ENCODE data around the gene REEP3. TPM values are rescaled to one million over a fixed set of nuclear protein-coding genes. Genes with fewer than 3 reads are reported as not detected.

The REEP3 gene
- total RNA-seq, 1 experiment from 2014 or later, result 94.7 TPM

DNA sequence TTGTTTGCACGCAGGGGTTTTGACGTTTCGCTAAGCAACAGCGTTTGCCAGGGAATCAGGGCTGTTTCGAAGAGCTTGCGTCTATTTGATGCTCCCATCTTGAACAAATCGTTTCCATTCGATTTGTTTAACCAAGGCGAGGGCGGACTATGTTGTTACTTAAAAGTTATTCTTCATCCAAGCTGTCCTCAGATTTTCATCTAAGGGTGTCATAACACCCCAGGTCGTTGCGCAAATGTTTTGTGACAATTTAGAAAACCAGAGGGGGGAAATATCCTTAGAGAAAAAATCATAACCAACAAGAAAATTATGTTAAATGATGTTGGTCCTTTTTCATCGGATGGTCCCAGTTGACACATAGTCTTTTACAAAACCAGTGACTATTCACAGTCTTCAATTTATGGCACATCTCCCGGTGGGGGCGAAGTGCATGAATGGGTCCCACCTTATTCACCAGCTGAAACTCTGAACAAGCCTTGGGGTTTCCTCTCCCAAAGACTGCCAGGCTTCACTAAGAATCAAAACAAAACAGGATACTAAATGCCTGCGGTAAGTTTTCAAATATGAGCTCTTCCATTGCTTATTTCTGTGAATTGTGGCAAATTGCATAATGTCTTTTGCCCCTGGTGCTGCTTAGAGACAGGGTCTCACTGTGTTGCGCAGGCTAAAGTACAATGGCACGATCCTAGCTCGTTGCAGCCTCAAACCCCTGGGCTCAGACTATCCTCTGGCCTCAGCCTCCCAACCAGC is 109.9 kb downstream of the REEP3 start:
- intact Hi-C loops (cut with micrococcal nuclease; ENCODE audit: unreplicated experiment), result loop anchor here (2.0 kb wide), 2 partner anchors 82 to 90 kb away; no protein-coding TSS in a partner anchor
- no peaks in the 10 kb centered on the region for H3K27me3 Mint-ChIP-seq (ENCODE audit: unreplicated experiment)
- H3K9me3 Mint-ChIP-seq (ENCODE audit: low read depth, unreplicated experiment), result no peaks in the 10 kb centered on the region
- BruUV-seq (replicated peaks), result TSS peak; percentile 72
- peak overlapping the region; percentile 95 for H3K27ac Mint-ChIP-seq (ENCODE audit: unreplicated experiment)
- peaks cover 60% of the 10 kb centered on the region for H3K4me1 Mint-ChIP-seq (ENCODE audit: low read depth, unreplicated experiment)
- TF ChIP-seq, protein P1, sequence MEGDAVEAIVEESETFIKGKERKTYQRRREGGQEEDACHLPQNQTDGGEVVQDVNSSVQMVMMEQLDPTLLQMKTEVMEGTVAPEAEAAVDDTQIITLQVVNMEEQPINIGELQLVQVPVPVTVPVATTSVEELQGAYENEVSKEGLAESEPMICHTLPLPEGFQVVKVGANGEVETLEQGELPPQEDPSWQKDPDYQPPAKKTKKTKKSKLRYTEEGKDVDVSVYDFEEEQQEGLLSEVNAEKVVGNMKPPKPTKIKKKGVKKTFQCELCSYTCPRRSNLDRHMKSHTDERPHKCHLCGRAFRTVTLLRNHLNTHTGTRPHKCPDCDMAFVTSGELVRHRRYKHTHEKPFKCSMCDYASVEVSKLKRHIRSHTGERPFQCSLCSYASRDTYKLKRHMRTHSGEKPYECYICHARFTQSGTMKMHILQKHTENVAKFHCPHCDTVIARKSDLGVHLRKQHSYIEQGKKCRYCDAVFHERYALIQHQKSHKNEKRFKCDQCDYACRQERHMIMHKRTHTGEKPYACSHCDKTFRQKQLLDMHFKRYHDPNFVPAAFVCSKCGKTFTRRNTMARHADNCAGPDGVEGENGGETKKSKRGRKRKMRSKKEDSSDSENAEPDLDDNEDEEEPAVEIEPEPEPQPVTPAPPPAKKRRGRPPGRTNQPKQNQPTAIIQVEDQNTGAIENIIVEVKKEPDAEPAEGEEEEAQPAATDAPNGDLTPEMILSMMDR (IDR thresholded peaks at IDR 0.05; ENCODE audit: unreplicated experiment), result no peak
- H3K36me3 Mint-ChIP-seq (ENCODE audit: insufficient read depth, unreplicated experiment), result peaks cover 34% of the 10 kb centered on the region
- peak overlapping the region; percentile 98 for H3K4me3 Mint-ChIP-seq (ENCODE audit: low read depth, unreplicated experiment)
- DNase-seq, result no peak
- CTCF ChIA-PET, result interaction anchor here (1.2 to 4.1 kb wide), 6 partner anchors 70 to 465 kb away, joined by 3 to 38 read pairs (median 20); no protein-coding TSS in a partner anchor

DNA sequence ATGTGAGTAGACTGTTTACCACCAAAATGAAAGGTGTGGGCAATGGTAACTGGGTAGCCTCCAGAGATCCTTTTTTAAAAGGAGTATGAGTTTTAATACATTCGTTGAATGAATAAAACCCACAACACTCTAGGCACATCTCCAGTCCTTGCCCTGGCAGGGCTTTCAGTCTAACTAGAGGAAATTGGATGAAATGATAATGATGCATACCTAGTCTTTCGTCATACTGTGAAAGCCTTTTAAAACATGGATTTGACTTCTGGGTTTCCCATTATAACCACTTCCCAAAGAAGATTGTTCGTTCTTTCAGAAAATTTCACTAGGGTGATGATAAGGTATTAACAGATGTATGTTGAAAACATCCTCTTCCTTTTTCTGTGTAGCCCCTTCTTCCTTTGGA is 110.8 kb downstream of the REEP3 start:
- H3K27ac Mint-ChIP-seq (ENCODE audit: unreplicated experiment), result no peak overlapping the region
- no TSS peak for BruUV-seq (replicated peaks)
- no peak overlapping the region for H3K4me3 Mint-ChIP-seq (ENCODE audit: low read depth, unreplicated experiment)
- peaks cover 60% of the 10 kb centered on the region for H3K4me1 Mint-ChIP-seq (ENCODE audit: low read depth, unreplicated experiment)
- DNase-seq, result no peak
- TF ChIP-seq, protein P1 (IDR thresholded peaks at IDR 0.05; ENCODE audit: unreplicated experiment), result no peak
- no peaks in the 10 kb centered on the region for H3K9me3 Mint-ChIP-seq (ENCODE audit: low read depth, unreplicated experiment)
- CTCF ChIA-PET, result interaction anchor here (3.0 to 4.1 kb wide), 2 partner anchors 88 to 465 kb away, joined by 13 to 38 read pairs; no protein-coding TSS in a partner anchor
- intact Hi-C loops (cut with micrococcal nuclease; ENCODE audit: unreplicated experiment), result loop anchor here (2.0 kb wide), 2 partner anchors 81 to 89 kb away; no protein-coding TSS in a partner anchor
- H3K36me3 Mint-ChIP-seq (ENCODE audit: insufficient read depth, unreplicated experiment), result peaks cover 34% of the 10 kb centered on the region
- no peaks in the 10 kb centered on the region for H3K27me3 Mint-ChIP-seq (ENCODE audit: unreplicated experiment)

DNA sequence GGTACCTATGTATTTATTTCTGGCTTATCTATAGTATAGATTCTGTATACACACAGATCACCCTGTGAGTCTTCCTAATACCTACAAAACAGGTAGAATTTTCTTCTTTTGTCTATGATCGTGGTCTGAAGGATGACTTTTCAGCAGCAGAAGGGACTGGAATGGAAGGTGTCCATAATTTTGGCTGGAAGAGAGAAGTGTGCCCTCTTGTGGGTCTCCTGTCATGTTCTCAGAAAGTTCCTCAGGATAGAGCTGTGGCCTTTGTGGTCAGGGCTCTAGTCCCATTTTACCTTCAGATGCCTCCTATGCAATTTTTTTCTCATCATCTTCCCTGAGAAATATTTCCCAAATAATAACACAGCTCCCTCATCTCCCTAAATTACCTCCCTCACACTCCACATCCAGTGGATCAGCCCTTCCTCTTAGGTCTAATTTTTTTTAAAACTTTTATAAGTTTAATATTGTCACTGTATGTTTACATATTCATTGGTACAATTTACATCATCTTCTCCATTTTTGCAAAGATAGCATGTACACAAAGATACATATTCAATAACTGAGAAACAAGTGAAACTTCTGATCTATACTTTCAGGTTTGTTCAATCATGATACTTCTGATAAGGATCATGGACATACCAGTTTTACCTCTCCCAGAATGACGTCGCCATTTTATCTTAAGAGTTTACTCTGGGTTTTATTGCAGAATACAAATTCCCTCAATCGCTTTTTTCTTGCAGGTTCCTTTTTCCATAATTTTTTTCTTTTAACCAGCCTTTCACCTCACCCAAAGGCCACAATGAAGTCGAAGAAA is 112.7 kb downstream of the REEP3 start:
- no peak overlapping the region for H3K27ac Mint-ChIP-seq (ENCODE audit: unreplicated experiment)
- peaks cover 58% of the 10 kb centered on the region for H3K4me1 Mint-ChIP-seq (ENCODE audit: low read depth, unreplicated experiment)
- CTCF ChIA-PET, result interaction anchor here (0.6 to 3.0 kb wide), 9 partner anchors 10 to 1032 kb away, joined by 3 to 21 read pairs (median 5); no protein-coding TSS in a partner anchor
- intact Hi-C loops (cut with micrococcal nuclease; ENCODE audit: unreplicated experiment), result no loop called here
- peak; percentile 43 for DNase-seq
- peaks cover 28% of the 10 kb centered on the region for H3K36me3 Mint-ChIP-seq (ENCODE audit: insufficient read depth, unreplicated experiment)
- H3K9me3 Mint-ChIP-seq (ENCODE audit: low read depth, unreplicated experiment), result no peaks in the 10 kb centered on the region
- BruUV-seq (replicated peaks), result no TSS peak
- H3K4me3 Mint-ChIP-seq (ENCODE audit: low read depth, unreplicated experiment), result no peak overlapping the region
- no peaks in the 10 kb centered on the region for H3K27me3 Mint-ChIP-seq (ENCODE audit: unreplicated experiment)
- TF ChIP-seq, protein P1 (IDR thresholded peaks at IDR 0.05; ENCODE audit: unreplicated experiment), result peak; percentile 47

DNA sequence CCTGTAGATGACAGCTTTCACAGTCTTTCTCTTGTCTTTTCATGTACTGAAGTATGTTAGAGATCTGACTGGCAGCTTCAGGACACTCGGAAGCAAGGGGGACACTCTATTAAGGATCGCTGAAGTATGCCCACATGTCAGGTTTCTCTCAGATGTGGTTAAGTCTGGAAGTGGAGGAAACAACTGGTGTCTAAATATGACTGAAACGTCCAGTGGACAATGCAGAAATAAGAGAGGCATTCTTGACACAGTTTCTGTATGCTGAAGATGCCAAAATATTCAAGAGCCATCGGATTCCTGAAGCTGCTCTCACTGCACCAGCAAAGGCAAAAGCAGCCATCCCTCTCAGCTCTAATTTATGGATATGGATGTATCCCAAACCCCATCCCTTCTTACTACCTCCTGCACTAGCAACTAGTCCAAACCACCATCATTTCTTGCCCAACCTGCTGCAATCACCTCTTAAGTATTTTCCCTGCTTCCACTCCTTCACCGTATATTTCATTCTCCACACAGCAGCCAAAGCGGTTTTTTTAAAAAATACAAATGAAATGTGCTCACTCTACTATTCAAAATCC is 113.4 kb downstream of the REEP3 start:
- Mint-ChIP-seq H3K4me1 (ENCODE audit: low read depth, unreplicated experiment) (peaks cover 51% of the 10 kb centered on the region), H3K36me3 (ENCODE audit: insufficient read depth, unreplicated experiment) (peaks cover 21% of the 10 kb centered on the region), H3K9me3 (ENCODE audit: low read depth, unreplicated experiment) (no peaks in the 10 kb centered on the region), H3K27me3 (ENCODE audit: unreplicated experiment) (no peaks in the 10 kb centered on the region), H3K27ac (ENCODE audit: unreplicated experiment) (no peak overlapping the region), H3K4me3 (ENCODE audit: low read depth, unreplicated experiment) (no peak overlapping the region)
- CTCF ChIA-PET, result interaction anchor here (1.2 to 3.0 kb wide), 5 partner anchors 9 to 467 kb away, joined by 3 to 21 read pairs (median 5); no protein-coding TSS in a partner anchor
- intact Hi-C loops (cut with micrococcal nuclease; ENCODE audit: unreplicated experiment), result no loop called here
- TF ChIP-seq, protein P1 (IDR thresholded peaks at IDR 0.05; ENCODE audit: unreplicated experiment), result no peak
- no TSS peak for BruUV-seq (replicated peaks)
- DNase-seq, result no peak

All from Calu3 (cell line).